ENCODE results near the gene ANKRD42.

DNA sequence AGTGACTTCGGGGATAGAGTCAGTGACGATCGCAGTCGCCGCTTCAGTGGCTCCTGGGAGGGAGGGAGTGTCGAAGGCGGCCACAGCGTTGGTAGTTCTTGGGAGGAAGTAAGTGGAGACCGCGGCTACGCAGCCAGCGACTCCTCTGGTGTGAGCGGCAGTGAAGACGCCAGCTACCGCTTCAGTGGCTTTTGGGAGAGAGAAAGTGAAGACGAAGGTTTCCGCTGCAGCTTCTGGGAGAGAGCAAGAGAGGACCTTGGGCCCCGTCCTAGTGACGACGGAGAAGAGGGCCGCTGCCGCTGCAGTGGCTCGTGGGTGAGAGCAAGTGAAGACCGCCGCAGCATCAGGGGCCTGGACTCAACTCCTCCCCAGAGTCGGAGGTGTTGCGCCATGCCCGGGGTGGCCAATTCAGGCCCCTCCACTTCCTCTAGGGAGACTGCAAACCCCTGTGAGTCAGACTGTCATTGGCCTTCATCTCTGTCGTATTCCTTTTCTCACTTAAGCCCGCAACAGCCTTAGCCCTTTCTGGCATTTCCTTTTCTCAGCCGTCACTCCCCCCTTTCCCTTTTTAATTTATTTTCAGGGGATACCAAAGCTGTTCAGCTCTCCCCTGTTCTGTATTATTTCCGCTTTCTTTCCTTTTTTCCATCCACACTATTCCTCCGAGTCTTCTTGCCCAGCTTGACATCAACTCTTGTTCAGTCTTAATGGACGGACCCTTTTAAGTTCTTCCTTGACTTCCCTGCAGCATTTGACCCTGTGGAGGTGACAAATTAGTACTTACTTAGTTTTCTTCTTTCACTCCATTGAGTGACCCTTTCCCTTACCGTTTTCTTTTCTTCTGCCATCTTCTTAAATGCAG is 1.0 kb downstream of the ANKRD42 start:
- TF ChIP-seq POLR2A (IDR thresholded peaks at IDR 0.05) = peak; percentile 10 to 21
- TF ChIP-seq, protein P1, sequence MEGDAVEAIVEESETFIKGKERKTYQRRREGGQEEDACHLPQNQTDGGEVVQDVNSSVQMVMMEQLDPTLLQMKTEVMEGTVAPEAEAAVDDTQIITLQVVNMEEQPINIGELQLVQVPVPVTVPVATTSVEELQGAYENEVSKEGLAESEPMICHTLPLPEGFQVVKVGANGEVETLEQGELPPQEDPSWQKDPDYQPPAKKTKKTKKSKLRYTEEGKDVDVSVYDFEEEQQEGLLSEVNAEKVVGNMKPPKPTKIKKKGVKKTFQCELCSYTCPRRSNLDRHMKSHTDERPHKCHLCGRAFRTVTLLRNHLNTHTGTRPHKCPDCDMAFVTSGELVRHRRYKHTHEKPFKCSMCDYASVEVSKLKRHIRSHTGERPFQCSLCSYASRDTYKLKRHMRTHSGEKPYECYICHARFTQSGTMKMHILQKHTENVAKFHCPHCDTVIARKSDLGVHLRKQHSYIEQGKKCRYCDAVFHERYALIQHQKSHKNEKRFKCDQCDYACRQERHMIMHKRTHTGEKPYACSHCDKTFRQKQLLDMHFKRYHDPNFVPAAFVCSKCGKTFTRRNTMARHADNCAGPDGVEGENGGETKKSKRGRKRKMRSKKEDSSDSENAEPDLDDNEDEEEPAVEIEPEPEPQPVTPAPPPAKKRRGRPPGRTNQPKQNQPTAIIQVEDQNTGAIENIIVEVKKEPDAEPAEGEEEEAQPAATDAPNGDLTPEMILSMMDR (IDR thresholded peaks at IDR 0.05) = no peak
